Measurements from ENCODE around the gene GNG8.

GRCh38 chr19:46685189-46685588 lies 49.2 kb upstream of the GNG8 start:
- TF ChIP-seq CTCF (IDR thresholded peaks at IDR 0.05): no peak
- TF ChIP-seq POLR2A (IDR thresholded peaks at IDR 0.05): no peak
- TF ChIP-seq POLR2AphosphoS5 (IDR thresholded peaks at IDR 0.05): no peak
- TF ChIP-seq EP300 (IDR thresholded peaks at IDR 0.05; ENCODE audit: low read depth): no peak
